Fibroblast of skin of back (primary cell): Measurements from ENCODE around the gene CD83.
"Not testable (repeated sequence)": the region's sequence is repeated elsewhere in the genome, so short reads cannot be mapped to it uniquely, and the experiment has no call there.

ENCODE experiments used
- DNase-seq: peaks from one replicate; pipeline ENCODE4 v3.0.0-alpha.2; 2013

The CD83 gene

GRCh38 chr6:14149739-14150130, 32.2 kb downstream of the CD83 start:
- no peak for DNase-seq

GRCh38 chr6:14151300-14151699, 33.7 kb downstream of the CD83 start:
- not testable (repeated sequence) for DNase-seq

- DNase-seq, result no peak
Measured at GRCh38 chr6:14151773-14152172, 34.2 kb downstream of the CD83 start.

DNA sequence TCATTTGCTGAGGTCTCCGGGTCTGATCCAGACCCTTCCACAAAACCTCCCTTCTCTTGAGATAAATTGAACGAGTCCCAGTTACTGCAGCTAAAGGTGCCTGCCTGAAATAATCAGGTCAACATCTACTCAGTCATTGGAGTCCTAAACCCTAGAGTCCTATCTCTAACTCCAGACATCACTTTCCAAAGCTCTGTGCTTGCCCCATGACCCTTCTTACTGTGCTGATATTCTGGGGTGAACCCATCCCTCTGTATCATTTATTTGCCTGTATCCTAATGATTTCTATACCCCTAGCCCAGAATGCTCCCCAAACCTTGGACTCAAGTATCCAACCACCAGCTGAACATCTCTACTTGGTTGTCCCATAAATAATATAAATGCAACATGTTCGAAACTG, 35.7 kb downstream of the CD83 start:
- DNase-seq, result no peak

- no peak for DNase-seq
Measured at GRCh38 chr6:14159090-14159489, 41.5 kb downstream of the CD83 start.

DNA sequence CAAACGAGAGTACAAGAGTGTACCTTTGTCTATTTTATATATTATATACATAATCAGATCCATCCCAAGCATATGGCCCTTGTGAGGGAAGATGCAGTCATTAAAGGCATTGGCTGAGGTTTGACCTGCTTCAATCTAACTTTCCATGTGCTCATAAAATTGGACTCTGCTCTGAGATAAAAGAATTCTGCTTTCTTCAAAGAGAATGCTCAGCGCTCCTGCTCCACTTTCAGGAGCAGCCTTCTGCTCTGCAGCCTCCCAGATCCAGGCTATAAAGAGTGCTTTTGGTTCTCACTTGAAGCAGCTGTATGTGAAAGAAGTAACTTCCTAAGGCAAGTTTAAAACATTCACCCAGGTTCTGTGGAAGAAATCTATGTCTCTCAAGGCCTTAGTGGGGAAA, 45.3 kb downstream of the CD83 start:
- DNase-seq, result no peak

DNA sequence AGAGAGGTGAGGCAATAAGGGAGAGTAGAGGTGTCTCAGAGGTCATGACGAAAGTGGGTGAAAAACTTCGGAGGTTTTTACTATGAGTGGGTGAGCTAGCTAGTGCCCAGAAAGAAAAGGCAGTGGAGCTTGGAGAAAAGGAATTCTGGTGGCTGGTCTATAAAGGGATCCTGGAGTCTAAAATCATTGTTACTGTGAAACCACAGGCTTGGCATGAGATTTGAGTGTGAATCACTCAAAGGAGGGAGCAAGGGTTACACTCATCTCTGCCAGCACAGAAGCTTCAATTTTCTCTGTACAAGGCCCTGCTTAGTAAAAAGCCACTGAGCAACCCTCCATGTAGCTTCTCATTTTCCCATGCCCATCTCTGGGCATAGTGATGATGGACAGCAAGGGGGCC, 47.5 kb downstream of the CD83 start:
- peak; percentile 69 for DNase-seq

DNA sequence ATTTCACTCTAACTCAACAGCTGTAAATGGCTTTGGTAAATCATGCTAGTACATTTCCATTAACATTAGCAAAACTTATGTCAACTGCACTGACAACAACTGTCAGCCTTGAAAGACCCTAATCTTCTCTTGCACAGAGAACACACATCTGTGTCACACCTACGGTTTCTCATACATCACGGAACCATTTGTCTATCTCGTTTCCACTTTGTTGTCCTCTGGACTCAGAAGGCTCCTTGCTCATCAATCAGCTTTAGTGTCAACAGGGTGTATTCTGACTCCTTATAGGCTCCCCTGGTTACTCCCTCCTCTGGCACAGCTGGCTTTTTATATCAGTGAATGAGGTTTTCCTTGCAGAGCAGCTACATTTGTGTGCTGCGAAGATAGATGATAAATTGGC, 49.3 kb downstream of the CD83 start:
- no peak for DNase-seq

- no peak for DNase-seq
Measured at GRCh38 chr6:14170128-14170527, 52.6 kb downstream of the CD83 start.

GRCh38 chr6:14172562-14172961, 55.0 kb downstream of the CD83 start:
- DNase-seq, result no peak

- no peak for DNase-seq
Measured at GRCh38 chr6:14174226-14174625, 56.7 kb downstream of the CD83 start.

- no peak for DNase-seq
Measured at GRCh38 chr6:14174996-14175395, 57.4 kb downstream of the CD83 start.

DNA sequence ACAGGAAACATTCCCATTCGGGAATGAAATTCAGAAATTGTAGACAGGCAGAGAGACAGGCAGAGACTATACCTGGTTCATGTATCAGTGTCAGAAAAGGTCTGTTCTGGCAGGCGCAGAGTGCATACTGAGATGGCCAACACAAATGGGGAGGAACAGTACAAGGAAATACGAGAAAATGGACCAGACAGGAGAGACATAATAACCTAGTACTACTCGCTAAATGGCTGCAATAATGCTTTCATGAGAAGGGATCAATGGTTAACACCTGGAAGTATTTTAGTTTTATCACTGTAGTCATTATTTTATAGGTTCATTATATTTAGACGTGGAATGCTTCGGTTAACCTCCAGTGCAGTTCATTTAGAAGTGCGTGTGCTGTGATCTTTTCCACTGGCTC, 58.9 kb downstream of the CD83 start:
- DNase-seq, result no peak

DNA sequence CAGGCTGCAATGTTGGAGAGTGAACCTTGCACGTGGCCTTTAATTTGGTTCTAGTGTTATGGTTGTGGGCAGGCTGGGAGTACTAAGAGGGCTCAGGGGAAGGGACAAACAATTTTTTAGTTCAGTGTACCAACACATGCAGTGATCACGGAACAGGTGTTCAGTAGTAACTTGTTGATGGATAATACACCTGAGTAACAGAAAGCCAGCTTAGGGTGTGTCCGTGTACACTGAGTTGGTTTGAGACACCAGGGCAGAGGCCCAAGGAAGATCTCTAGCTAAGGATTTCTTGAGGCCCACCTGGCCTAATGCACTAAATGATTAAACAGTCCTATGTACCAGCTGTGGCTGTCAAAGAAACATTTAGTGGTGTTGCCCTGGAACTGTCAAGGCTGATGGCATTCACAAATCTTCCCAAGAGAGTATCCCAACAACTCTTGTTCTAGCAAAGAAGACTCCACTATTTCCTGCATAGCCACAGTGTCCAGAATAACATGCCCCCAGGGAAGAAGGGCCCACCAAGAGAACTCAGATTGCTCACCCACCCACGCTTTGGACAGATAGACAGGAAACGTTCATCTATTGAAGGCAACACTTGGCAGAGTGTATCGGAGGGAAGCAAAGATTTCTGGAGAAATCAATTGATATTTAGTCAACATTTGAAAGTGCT, 60.0 kb downstream of the CD83 start:
- DNase-seq, result no peak

- peak; percentile 53 for DNase-seq
Measured at GRCh38 chr6:14178083-14178445, 60.5 kb downstream of the CD83 start.

- no peak for DNase-seq
Measured at GRCh38 chr6:14180609-14181008, 63.0 kb downstream of the CD83 start.

DNA sequence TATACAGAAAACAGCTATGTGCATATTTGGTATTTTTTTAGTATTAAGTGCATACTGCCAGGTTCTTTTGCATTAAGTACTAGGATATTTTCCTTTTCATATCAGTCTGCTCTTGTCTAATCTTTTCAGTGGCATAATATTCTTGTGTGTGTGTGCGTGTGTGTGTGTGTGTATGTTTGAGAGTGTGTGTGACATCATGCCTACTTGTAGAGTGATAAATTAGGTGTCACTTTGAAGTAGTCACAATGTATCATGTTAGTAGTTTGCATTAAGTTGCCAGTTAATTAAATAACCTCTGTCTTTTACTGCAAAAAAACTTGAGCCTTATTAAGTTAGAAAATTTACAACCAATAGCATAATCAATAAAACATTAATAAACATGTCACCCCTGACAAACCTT, 65.3 kb downstream of the CD83 start:
- DNase-seq, result no peak
